NCI-H748 (cell line): ENCODE measurements around the gene PPFIA4.

Source experiments
- DNase-seq: peaks from one replicate; lab custom pipeline; 2025; ENCODE audit not compliant: unreplicated experiment; lab: John Stamatoyannopoulos, UW

PPFIA4 gene

DNA sequence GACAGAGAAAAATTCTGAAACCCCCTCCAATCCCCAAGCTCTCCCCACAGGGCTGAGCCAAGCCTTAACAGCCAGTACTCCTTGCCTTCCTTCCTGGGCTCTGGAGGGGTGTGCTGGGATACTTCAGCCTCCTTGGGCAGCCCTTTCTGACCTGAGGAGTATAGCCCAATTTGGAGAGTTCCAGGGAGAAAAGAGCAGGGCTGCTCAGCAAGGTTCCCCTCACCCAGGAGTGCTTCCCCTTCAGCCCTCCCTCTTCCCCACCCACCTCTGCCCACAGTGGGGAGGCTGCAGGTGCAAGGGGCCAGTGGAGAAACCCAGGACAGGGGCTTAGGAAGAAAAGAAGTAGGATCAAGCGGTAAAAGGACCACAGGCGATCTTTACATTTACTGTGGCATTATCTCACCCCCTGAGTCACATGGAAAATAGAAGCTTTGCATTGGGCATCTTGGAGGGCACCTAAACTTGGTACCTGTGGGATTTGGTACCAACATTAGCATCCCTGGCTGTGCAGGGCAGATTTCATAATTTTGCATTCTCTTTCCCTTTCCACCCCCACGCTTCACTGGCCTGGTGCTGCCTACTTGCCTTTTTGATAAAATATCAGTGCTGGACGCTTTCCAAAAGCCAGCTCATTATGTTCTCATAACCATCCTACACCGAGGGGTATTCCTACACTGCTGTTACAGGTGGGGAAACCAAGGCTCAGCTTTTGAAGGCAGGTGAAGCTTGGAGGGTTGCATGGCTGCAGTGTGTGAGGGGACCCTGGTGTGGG, 98.4 kb downstream of the PPFIA4 start:
- no peak for DNase-seq

DNA sequence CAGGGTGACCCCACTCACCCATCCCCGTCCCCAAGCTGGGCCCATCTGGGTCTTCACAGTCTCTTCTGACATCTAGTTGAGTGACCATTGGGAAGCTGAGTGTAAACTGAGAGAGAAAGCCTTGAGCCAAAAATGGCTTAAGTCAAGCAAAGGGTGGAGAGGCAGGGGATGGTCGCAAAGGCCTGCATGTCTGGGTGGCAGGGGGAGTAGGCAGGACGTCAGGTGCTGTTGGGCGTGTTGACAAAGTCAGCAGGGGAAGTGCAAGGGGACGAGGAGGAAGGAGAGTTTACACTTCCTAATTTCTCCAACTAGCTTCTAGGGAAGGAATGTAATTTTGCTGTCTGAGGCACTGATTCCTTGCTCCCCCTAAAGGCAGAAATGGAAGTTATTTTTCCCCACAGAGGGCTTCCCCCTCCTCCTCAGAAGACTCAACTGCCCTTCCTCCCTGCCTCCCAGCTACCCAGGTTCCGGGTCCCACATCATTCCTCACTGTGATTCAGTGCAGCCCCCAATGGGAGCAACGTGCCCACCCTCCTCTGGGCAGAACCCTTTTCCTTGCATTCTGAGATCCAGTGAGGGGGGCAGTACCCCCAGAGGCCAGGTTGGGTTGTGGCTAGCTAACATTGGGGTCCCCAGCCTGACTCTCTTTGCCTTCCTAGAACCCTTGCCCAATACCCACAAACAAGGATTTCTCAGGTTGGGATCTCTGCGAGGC, 100.0 kb downstream of the PPFIA4 start:
- peak; percentile 2 for DNase-seq

DNA sequence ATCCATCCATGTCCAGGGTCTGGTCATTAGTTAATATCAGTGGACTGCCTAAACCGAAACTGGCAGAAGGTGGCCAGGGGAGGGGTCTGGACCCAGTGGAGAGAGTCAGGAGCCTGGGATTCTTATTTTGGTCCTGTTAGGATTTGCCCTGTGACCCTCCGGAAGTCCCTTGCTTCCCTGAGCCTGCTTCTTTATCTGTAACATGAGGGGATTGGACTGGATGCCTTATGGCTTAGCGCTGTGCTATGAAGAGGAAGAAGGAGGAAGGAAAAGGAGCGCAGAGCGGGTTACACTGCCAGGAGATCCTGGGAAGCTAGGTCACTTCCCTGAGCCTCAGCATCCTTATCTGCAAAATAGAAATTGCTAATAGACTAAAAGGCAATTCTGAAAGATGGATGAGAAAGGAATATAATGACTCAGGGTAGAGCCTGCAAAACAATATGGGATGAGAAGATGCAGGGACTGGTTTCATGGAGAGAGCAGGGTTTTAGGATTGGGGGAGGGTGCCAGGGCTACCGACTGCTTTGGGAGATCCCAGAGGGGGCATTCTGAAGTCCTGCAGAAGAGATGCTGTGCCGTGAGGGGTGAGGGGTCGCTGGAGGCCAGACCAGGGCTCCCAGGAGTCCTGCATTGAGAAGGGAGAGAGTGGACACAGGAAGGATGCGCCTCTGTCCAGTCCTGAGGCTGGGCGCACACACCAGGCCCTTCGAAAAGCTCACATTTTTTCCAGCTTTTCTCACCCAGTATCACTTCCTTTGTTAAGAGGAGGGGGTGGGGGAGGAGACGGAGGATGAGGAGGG, 100.8 kb downstream of the PPFIA4 start:
- no peak for DNase-seq

DNA sequence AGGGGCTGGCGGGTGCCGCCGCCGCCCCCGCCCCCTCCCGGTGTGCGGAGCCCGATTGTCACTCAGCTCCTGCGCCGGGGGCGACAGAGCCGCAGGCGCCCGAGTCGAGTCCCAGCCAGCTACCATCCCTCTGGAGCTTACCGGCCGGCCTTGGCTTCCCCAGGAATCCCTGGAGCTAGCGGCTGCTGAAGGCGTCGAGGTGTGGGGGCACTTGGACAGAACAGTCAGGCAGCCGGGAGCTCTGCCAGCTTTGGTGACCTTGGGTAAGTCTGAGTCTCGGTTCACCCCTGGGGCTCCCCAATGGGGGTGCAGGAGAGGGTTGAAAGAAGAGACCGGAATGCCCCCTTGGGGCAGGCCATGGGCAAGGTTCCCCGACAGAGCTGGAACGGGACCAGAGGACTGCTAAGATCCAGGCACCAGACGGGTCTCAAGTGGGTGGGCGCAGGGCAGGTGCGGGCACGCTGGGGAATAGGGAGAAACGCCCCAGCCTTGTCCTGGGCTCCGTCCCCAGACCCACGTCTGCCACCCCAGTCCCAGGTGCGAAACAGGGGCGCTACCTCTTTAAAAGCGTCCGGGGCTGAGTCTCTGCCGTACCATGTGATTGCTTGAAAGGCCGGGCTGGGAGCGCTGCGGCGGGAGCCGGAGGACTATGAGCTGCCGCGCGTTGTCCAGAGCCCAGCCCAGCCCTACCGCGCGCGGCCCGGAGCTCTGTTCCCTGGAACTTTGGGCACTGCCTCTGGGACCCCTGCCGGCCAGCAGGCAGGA, 101.6 kb downstream of the PPFIA4 start, which contains the start of gene ADORA1:
TSS of gene ADORA1 (plus strand) at position 61 of the 765 bp plus-strand sequence. CDS start 1,116 bp downstream, outside the sequence.
- peak; percentile 48 for DNase-seq

- DNase-seq, result no peak
Observed at GRCh38 chr1:203128431-203128715, 102.1 kb downstream of the PPFIA4 start.
